OCI-LY1 (cell line): ENCODE data around the gene CEP250.

Experiments
- EZH2 ChIP-seq: fragments of 200-600 bp; sonication (generic), shearing (Covaris generic); IDR thresholded peaks from 2 replicates; pipeline ENCODE4 v1.8.0; 2017; ENCODE audit warnings: borderline replicate concordance, mixed run types, mild to moderate bottlenecking, antibody characterized with exemption, low read length, moderate library complexity, mixed read lengths
- TF ChIP-seq, protein P1 (sequence below): fragments of 200-600 bp; sonication (generic), shearing (Covaris generic); IDR thresholded peaks from 2 replicates; pipeline ENCODE4 v1.5.1; 2017; ENCODE audit warnings: mild to moderate bottlenecking, antibody characterized with exemption, low read length, moderate library complexity, mixed read lengths

DNA sequence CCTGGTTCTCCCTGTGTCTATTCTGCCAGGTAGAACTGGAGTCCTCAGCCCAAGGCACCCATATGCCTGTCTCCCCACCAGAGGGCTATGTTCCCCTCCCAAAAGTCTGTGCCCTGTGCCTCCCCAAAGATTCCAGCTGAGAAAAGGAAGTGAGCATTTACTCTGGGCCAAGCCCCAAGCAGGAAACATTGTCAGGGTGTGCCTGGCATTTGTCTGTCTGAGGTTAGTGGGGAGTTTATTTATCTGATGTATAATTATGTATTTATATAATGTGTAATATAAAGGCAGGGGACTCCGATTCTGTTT, 23.0 kb upstream of the CEP250 start:
- TF ChIP-seq, protein P1, sequence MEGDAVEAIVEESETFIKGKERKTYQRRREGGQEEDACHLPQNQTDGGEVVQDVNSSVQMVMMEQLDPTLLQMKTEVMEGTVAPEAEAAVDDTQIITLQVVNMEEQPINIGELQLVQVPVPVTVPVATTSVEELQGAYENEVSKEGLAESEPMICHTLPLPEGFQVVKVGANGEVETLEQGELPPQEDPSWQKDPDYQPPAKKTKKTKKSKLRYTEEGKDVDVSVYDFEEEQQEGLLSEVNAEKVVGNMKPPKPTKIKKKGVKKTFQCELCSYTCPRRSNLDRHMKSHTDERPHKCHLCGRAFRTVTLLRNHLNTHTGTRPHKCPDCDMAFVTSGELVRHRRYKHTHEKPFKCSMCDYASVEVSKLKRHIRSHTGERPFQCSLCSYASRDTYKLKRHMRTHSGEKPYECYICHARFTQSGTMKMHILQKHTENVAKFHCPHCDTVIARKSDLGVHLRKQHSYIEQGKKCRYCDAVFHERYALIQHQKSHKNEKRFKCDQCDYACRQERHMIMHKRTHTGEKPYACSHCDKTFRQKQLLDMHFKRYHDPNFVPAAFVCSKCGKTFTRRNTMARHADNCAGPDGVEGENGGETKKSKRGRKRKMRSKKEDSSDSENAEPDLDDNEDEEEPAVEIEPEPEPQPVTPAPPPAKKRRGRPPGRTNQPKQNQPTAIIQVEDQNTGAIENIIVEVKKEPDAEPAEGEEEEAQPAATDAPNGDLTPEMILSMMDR = no peak
- no peak for TF ChIP-seq EZH2
